Mesodermal cell (in vitro differentiated cells): ENCODE results near the gene KIF5C.
A peak's percentile ranks its signal among the peaks of the same experiment; 100 is the strongest.

Experiments
- H3K27ac ChIP-seq: 2 replicates; pipeline ENCODE4 v1.7.0; 2013; ENCODE audit warnings: mild to moderate bottlenecking, low read depth, low read length, moderate library complexity; ENCODE audit not compliant: severe bottlenecking
- H3K36me3 ChIP-seq: 2 replicates; pipeline ENCODE4 v1.7.1; 2013; ENCODE audit warnings: mild to moderate bottlenecking, low read length, moderate library complexity; ENCODE audit not compliant: control insufficient read depth, insufficient read depth
- H3K4me1 ChIP-seq: one replicate; pipeline ENCODE4 v1.7.1; 2013; ENCODE audit warnings: mild to moderate bottlenecking, low read length; ENCODE audit not compliant: insufficient read depth, control insufficient read depth, poor library complexity, severe bottlenecking
- H3K4me3 ChIP-seq: 2 replicates; pipeline ENCODE4 v1.7.0; 2013; ENCODE audit warnings: low read length, control low read depth, mild to moderate bottlenecking; ENCODE audit not compliant: insufficient read depth, poor library complexity, severe bottlenecking; ENCODE audit errors: extremely low read depth
- H3K9me3 ChIP-seq: 2 replicates; pipeline ENCODE4 v1.7.1; 2013; ENCODE audit warnings: mild to moderate bottlenecking, low read length, moderate library complexity; ENCODE audit not compliant: control insufficient read depth
- WGBS, 2 experiments: methylation state at CpG; one replicate each; pipeline ENCODE4 v1.1.5; 2013; ENCODE audit warnings: missing lambda C conversion rate in 2 of 2; ENCODE audit not compliant: insufficient coverage in 2 of 2; 5-methylcytosine and 5-hydroxymethylcytosine counted together

KIF5C gene

DNA sequence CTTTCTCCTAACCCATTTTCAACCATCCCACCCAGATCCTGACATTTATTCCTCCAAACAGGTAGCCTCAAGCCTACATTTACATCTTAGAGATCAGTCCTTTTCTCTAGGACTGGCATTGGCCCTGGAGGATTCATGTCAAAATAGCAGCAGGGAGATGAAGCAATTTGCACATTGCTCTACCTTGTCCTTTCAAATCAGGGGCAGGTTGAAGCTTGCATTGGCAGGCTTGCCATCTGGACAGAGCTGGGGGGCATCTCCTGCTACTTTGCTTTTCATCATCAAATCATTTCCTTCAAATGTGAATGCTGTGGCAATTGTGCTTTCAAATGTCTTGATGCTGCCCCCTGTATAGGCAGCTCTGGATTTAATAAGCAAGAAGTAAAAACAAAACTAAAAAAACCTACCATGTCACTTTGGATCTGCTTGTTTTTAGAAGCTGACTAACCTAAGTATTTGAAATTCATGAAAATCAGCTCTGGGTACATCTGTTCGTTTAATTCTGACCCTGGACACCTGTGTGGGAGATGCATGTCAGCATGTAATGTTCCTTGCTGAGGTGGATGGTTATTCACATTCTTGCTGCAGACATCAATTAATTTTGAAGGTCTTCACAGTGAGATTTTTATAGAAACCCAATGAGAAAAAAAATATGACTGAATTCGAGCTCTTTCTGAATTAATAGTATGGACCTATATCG is 47.9 kb downstream of the KIF5C start:
- H3K4me1 ChIP-seq = no peaks in the 10 kb centered on the region
- H3K36me3 ChIP-seq = peaks cover 8% of the 10 kb centered on the region
- no peak overlapping the region for H3K27ac ChIP-seq
- peaks cover 10% of the 10 kb centered on the region for H3K9me3 ChIP-seq
- WGBS, 2 experiments = 82 to 86% methylated on average over 1 of the region's 3 CpGs
- no peak overlapping the region for H3K4me3 ChIP-seq

DNA sequence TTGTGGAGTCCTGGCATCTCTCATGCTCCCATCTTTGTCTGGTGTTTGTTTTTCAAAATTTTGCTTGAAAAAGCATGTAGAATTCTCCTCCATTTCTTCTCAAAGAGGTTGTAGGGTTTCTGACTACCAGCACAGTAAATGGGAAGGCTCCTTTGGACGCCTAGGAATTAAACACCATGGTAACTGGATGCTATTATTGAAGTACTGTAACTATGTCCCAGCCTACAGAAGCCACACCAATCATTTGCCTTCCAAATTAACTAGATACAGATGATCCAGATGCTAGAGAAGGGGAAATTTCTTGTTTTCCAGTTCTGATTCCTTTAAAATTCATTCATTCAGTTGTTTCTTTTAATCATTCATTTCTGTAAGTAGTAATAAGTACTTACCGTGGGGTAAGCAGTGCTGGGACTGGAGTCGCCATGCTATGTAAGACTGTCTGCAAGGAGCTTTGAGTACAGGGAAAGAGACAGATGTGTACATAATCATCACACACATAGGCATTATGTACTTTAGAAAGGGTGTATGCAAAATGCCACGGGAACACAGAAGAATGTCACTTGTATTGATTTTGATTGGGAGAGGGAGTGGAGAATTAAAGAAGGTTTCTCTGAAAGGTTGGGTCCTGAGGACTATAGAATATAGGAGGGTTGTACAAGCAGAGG is 49.6 kb downstream of the KIF5C start:
- no peak overlapping the region for H3K27ac ChIP-seq

DNA sequence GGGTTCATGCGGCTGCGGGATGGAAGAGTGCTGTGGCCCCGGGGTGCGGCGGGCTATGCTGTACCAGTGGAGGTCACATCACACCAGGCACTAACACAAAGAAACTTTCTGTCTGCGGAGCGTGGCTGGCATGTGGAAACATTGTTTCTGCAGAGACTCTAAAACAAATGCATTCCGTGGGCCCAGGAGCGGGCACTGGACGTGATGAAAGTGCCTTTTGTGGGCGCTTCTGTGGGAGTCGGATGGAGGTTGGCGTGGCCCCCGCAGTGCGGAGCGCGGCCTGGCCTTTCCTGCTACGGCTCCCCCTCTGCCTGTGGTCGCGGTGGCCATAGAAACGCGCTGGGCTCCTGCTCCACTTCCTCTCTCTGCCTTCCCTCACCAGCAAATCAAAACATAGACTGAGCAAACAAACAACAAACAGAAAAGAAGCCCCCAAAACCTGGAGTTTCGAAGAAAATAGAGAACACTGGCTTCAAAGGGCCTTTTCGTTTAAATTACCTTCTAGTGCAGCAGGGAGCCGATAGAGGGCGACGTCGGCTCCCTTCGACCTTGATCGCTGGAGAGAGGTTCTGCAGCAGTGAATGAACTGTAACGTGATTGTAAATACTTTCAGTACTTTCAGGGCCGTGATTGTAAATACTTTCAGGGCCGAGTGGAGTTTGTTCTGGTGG is 51.4 kb downstream of the KIF5C start:
- Histone ChIP-seq H3K36me3 (peaks cover 8% of the 10 kb centered on the region), H3K4me1 (no peaks in the 10 kb centered on the region), H3K27ac (no peak overlapping the region), H3K9me3 (no peaks in the 10 kb centered on the region), H3K4me3 (no peak overlapping the region)
- 62 to 68% methylated on average over 23 to 31 of the region's 33 CpGs for WGBS, 2 experiments

More for the DNA sequence above, 49.6 kb downstream of the KIF5C start:
- H3K9me3 ChIP-seq = no peaks in the 10 kb centered on the region
- H3K4me3 ChIP-seq = no peak overlapping the region
- H3K36me3 ChIP-seq = peaks cover 8% of the 10 kb centered on the region
- H3K4me1 ChIP-seq = no peaks in the 10 kb centered on the region
- 89% methylated on average over 1 of the region's 4 CpGs; no CpG with 5 or more reads in 1 of the 2 experiments for WGBS, 2 experiments

DNA sequence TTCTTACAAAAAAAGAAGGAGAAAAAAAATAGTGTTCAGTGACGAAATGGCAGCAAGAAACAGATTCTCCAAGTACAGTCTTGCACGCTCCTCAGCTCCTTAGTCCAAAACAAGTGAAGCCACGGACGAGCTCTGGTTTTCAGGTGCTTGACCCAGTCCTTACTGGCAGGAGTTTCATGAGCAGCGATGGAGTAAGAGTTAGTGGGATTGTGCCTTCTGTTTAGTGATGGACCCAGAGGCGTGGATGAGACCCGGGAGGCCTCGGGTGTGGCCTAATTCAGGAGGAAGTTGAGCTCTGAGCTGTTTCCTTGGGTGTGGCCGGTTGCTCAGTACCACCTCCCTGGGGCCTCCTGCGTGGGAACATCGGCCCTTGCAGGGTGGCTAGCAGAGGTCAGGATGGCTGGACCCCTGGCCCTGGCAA is 52.0 kb downstream of the KIF5C start:
- peaks cover 8% of the 10 kb centered on the region for H3K36me3 ChIP-seq
- WGBS, 2 experiments = 92 to 94% methylated on average over 7 to 11 of the region's 11 CpGs
- no peaks in the 10 kb centered on the region for H3K4me1 ChIP-seq
- H3K27ac ChIP-seq = no peak overlapping the region
- H3K9me3 ChIP-seq = no peaks in the 10 kb centered on the region
- H3K4me3 ChIP-seq = no peak overlapping the region

DNA sequence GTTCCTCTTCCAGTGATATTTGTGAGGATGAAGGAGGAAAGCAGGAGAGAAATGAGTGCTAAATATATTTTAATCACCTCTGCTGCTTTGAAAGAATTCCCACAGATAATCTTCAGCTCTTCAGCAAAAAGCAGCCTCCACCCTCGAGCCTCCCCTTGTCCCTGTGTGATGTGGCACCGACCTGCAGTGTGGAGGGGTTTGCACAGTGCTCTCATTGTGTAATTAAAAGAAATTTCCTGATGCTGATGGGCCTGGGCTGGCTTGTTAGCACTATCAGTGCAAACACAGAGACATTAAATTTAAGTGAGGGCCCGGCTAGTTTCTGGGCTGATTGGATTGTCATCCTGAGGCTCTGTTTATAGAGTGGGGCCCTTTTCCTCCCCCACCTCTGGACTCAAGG is 53.4 kb downstream of the KIF5C start:
- no peak overlapping the region for H3K4me3 ChIP-seq
- no peak overlapping the region for H3K27ac ChIP-seq
- H3K36me3 ChIP-seq = peaks cover 8% of the 10 kb centered on the region
- 100% methylated on average over 1 of the region's 3 CpGs; no CpG with 5 or more reads in 1 of the 2 experiments for WGBS, 2 experiments
- H3K9me3 ChIP-seq = no peaks in the 10 kb centered on the region
- H3K4me1 ChIP-seq = no peaks in the 10 kb centered on the region

DNA sequence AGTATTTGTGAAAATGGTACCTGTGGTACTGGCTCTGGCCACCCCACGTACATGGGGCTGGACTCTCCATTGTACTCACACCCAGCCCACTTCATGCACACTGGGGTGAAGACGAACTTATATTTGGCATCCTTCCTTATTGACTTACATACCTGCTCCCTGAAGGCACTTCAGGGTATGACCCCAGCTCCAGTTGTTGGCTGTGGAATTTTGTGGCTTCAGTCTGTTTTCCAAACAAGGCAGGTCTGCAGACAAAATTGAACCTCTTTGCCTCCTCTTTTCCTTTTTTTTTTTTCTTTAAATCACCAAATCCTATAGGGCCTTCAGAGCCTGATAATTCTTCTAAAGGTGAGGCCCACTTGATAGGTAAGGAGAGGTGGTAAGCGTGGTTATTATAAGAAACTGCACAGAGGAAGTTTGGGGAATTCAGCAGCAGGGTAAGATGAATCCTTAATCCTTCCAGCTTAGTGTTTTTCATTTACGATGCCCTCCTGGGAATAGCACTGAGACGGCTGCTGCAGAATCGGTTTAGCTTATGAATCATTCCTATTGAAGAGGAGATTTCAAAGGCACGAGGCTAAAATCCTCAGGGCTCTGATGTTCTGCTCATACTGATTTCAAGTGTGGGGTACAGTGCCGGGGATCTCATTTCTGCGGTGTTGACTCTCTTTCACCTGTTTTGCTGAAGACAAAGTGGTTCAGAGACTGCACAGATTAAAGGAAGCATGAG is 55.2 kb downstream of the KIF5C start:
- Histone ChIP-seq H3K36me3 (peaks cover 12% of the 10 kb centered on the region), H3K4me3 (no peak overlapping the region), H3K4me1 (no peaks in the 10 kb centered on the region), H3K9me3 (no peaks in the 10 kb centered on the region), H3K27ac (no peak overlapping the region)
- WGBS, 2 experiments = 78 to 82% methylated on average over 7 to 8 of the region's 9 CpGs

DNA sequence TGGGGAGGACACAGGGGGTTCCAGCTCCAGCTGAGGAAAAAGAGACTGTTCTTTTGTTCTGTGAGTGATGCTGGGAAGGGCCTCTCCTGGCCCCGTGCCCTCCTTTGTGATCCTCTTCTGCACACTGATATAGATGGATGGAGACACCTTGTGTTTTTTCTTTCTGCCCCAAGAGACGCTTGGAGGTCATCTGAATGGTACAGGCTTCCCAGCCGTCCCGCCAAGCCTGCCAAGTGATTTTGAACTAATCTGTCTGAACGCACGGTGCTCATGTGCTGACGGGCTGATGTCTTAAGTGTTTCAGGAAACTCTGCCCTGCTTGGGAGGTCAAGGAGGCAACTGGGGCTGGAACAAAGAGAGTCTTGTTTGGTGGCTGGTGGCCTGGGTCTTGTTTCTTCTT is 57.5 kb downstream of the KIF5C start:
- peak overlapping the region; percentile 54 for H3K27ac ChIP-seq
- H3K4me1 ChIP-seq = no peaks in the 10 kb centered on the region
- H3K36me3 ChIP-seq = peaks cover 4% of the 10 kb centered on the region
- H3K4me3 ChIP-seq = no peak overlapping the region
- H3K9me3 ChIP-seq = no peaks in the 10 kb centered on the region
- 80 to 85% methylated on average over 6 to 7 of the region's 7 CpGs for WGBS, 2 experiments

DNA sequence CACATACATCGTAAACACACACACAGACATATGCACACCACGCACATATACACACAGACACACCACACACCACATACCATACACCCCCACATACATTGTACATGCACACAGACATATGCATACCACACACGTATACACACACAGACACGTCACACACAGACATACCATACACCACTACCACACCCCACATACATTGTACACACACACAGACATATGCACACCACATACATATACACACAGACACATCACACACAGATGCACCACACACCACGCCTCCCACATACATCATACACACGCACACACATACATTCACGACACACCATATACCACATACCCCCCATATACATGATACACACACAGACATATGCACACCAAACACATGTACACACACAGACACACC is 58.4 kb downstream of the KIF5C start:
- Histone ChIP-seq H3K9me3 (no peaks in the 10 kb centered on the region), H3K4me1 (no peaks in the 10 kb centered on the region), H3K27ac (peak overlapping the region; percentile 54), H3K4me3 (no peak overlapping the region), H3K36me3 (peaks cover 4% of the 10 kb centered on the region)
- 86 to 90% methylated on average over 5 to 7 of the region's 7 CpGs for WGBS, 2 experiments

DNA sequence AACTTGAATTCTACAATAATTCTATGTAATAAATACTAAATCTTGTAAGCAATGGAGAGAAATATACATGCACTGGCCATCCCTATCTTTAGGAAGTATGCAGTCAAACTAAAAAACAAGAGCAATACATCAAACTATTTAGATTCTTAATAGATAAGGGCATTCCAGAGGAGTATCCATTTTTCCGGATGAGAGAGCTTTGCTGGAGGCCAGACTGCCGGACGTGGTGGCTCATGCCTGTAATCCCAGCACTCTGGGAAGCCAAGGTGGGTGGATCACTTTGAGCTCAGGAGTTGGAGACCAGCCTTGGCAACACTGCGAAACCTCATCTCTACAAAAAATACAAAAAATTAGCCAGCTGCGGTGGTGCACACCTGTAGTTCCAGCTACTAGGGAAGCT is 60.8 kb downstream of the KIF5C start:
- Histone ChIP-seq H3K36me3 (peaks cover 4% of the 10 kb centered on the region), H3K9me3 (no peaks in the 10 kb centered on the region), H3K4me1 (no peaks in the 10 kb centered on the region), H3K4me3 (no peak overlapping the region), H3K27ac (no peak overlapping the region)
- WGBS, 2 experiments = 92% methylated on average over 4 of the region's 5 CpGs; no CpG with 5 or more reads in 1 of the 2 experiments

DNA sequence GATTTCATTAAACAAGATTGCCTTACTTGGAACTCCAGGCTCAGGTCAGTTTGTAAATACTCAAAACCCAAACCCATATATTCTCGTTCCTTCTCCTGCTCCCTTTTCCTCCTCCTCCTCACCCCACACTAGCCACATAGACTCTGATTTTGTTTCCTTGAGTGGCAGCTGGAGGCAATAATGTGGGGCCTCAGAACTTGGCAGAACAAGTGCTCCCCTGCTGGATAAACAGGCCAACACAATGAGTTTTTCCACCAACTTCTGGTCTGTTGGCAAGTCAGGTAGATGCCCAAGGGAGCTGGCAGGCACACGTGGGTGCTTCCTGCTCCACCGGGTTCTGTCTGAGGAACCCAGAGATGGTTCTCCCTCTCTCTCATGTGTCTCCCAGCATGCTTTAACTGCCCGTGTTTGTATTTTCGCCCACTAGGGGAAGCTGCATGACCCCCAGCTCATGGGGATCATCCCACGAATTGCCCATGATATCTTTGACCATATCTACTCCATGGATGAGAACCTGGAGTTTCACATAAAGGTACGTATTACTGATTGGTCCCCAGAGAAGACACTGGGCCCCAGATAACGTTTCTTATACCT is 61.9 kb downstream of the KIF5C start:
- Histone ChIP-seq H3K4me1 (no peaks in the 10 kb centered on the region), H3K9me3 (no peaks in the 10 kb centered on the region), H3K27ac (no peak overlapping the region), H3K36me3 (peaks cover 4% of the 10 kb centered on the region), H3K4me3 (no peak overlapping the region)
- 86 to 98% methylated on average over 5 to 7 of the region's 8 CpGs for WGBS, 2 experiments
